Right hindlimb (tissue), 1 donor: Measurements from ENCODE around the gene LRP1B.

ENCODE experiments used
- DNase-seq: peaks from one replicate; pipeline ENCODE4 v3.0.0-alpha.2; 2018

Gene LRP1B

GRCh38 chr2:141063406-141063805 lies 1067.4 kb downstream of the LRP1B start:
- no peak for DNase-seq

GRCh38 chr2:141062443-141062842 lies 1068.4 kb downstream of the LRP1B start:
- DNase-seq: no peak

- no peak for DNase-seq
Measured at GRCh38 chr2:141062031-141062430, 1068.8 kb downstream of the LRP1B start.

- DNase-seq: no peak
Measured at GRCh38 chr2:141058556-141058955, 1072.3 kb downstream of the LRP1B start.

- DNase-seq: no peak
Measured at GRCh38 chr2:141055531-141055930, 1075.3 kb downstream of the LRP1B start.

- no peak for DNase-seq
Measured at GRCh38 chr2:141048951-141049350, 1081.9 kb downstream of the LRP1B start.

GRCh38 chr2:141041281-141041680 lies 1089.5 kb downstream of the LRP1B start:
- DNase-seq: no peak

GRCh38 chr2:141038341-141038740 lies 1092.5 kb downstream of the LRP1B start:
- no peak for DNase-seq

- no peak for DNase-seq
Measured at GRCh38 chr2:141037361-141037760, 1093.5 kb downstream of the LRP1B start.

GRCh38 chr2:141035846-141036420 lies 1094.9 kb downstream of the LRP1B start:
- DNase-seq: no peak

- DNase-seq: peak; percentile 10
Measured at GRCh38 chr2:141029428-141030078, 1101.3 kb downstream of the LRP1B start.

GRCh38 chr2:141027221-141027620 lies 1103.6 kb downstream of the LRP1B start:
- DNase-seq: no peak

GRCh38 chr2:141021611-141022010 lies 1109.2 kb downstream of the LRP1B start:
- DNase-seq: no peak

GRCh38 chr2:141021109-141021508 lies 1109.7 kb downstream of the LRP1B start:
- no peak for DNase-seq

- DNase-seq: no peak
Measured at GRCh38 chr2:141020346-141020745, 1110.5 kb downstream of the LRP1B start.

- no peak for DNase-seq
Measured at GRCh38 chr2:141015341-141016047, 1115.3 kb downstream of the LRP1B start.

GRCh38 chr2:141003967-141004657 lies 1126.7 kb downstream of the LRP1B start:
- no peak for DNase-seq

GRCh38 chr2:141001750-141002149 lies 1129.1 kb downstream of the LRP1B start:
- DNase-seq: no peak

GRCh38 chr2:140998577-140998976 lies 1132.2 kb downstream of the LRP1B start:
- DNase-seq: no peak

GRCh38 chr2:140998017-140998416 lies 1132.8 kb downstream of the LRP1B start:
- no peak for DNase-seq

GRCh38 chr2:140994856-140995255 lies 1136.0 kb downstream of the LRP1B start:
- no peak for DNase-seq

- no peak for DNase-seq
Measured at GRCh38 chr2:140990416-140990815, 1140.4 kb downstream of the LRP1B start.

GRCh38 chr2:140988597-140988996 lies 1142.2 kb downstream of the LRP1B start:
- DNase-seq: no peak

- DNase-seq: no peak
Measured at GRCh38 chr2:140986456-140986855, 1144.4 kb downstream of the LRP1B start.
